H9 (cell line): ENCODE data around the gene ZNF664. TPM values are rescaled to one million over a fixed set of nuclear protein-coding genes. Genes with fewer than 3 reads are reported as not detected.

Experiments
- DNase-seq: peaks from one replicate; pipeline ENCODE4 v3.0.0-alpha.2; 2017
- H2AFZ ChIP-seq: one replicate; pipeline ENCODE4 v1.6.1; 2013; ENCODE audit warnings: mild to moderate bottlenecking, low read length, control low read depth, moderate library complexity
- H2AK5ac ChIP-seq: 2 replicates; pipeline ENCODE4 v1.6.1; 2013; ENCODE audit warnings: low read length, control low read depth, mixed read lengths; ENCODE audit not compliant: insufficient read length
- H2BK120ac ChIP-seq: one replicate; pipeline ENCODE4 v1.6.1; 2013; ENCODE audit warnings: low read depth, mild to moderate bottlenecking, low read length, control low read depth, inconsistent platforms; ENCODE audit not compliant: poor library complexity, severe bottlenecking
- H2BK12ac ChIP-seq: 2 replicates; pipeline ENCODE4 v1.6.1; 2013; ENCODE audit warnings: low read length, control low read depth, mixed read lengths, low read depth; ENCODE audit not compliant: insufficient read length
- H2BK15ac ChIP-seq: 2 replicates; pipeline ENCODE4 v1.6.1; 2013; ENCODE audit warnings: low read depth, low read length, control low read depth
- H2BK20ac ChIP-seq: one replicate; pipeline ENCODE4 v1.6.1; 2013; ENCODE audit warnings: low read depth, mild to moderate bottlenecking, low read length, control low read depth, inconsistent platforms; ENCODE audit not compliant: poor library complexity, severe bottlenecking
- H2BK5ac ChIP-seq: 2 replicates; pipeline ENCODE4 v1.6.1; 2013; ENCODE audit warnings: low read length, control low read depth, mixed read lengths; ENCODE audit not compliant: insufficient read length
- H3K14ac ChIP-seq: 2 replicates; pipeline ENCODE4 v1.6.1; 2013; ENCODE audit warnings: low read length, control low read depth; ENCODE audit not compliant: insufficient read depth
- H3K18ac ChIP-seq: 2 replicates; pipeline ENCODE4 v1.6.1; 2013; ENCODE audit warnings: low read depth, mild to moderate bottlenecking, mixed read lengths, low read length, control low read depth; ENCODE audit not compliant: insufficient read length
- H3K23ac ChIP-seq: 2 replicates; pipeline ENCODE4 v1.6.1; 2013; ENCODE audit warnings: low read length, control low read depth, mixed read lengths, low read depth; ENCODE audit not compliant: insufficient read length
- H3K23me2 ChIP-seq: 2 replicates; pipeline ENCODE4 v1.6.1; 2013; ENCODE audit warnings: low read depth, mild to moderate bottlenecking, mixed read lengths, low read length, control low read depth; ENCODE audit not compliant: insufficient read length, poor library complexity, severe bottlenecking
- H3K27ac ChIP-seq: 2 replicates; pipeline ENCODE4 v1.5.1; 2013; ENCODE audit warnings: low read length, control low read depth, mixed read lengths, low read depth; ENCODE audit not compliant: insufficient read length
- H3K27me3 ChIP-seq: 2 replicates; pipeline ENCODE4 v1.6.1; 2013; ENCODE audit warnings: low read length, control low read depth, inconsistent platforms; ENCODE audit not compliant: insufficient read depth
- H3K4ac ChIP-seq: 2 replicates; pipeline ENCODE4 v1.6.1; 2013; ENCODE audit warnings: low read depth, mild to moderate bottlenecking, control low read depth, inconsistent platforms, low read length, moderate library complexity
- H3K4me1 ChIP-seq: 2 replicates; pipeline ENCODE4 v1.6.1; 2013; ENCODE audit warnings: low read length, control low read depth, inconsistent platforms; ENCODE audit not compliant: insufficient read depth
- H3K4me2 ChIP-seq: 2 replicates; pipeline ENCODE4 v1.6.1; 2013; ENCODE audit warnings: low read length, control low read depth, mixed read lengths; ENCODE audit not compliant: insufficient read length, insufficient read depth
- H3K56ac ChIP-seq: 2 replicates; pipeline ENCODE4 v1.6.1; 2013; ENCODE audit warnings: low read depth, mild to moderate bottlenecking, mixed read lengths, low read length, control low read depth; ENCODE audit not compliant: insufficient read length
- H3K79me1 ChIP-seq: 2 replicates; pipeline ENCODE4 v1.6.1; 2013; ENCODE audit warnings: low read depth, mild to moderate bottlenecking, moderate library complexity, low read length, control low read depth, inconsistent platforms; ENCODE audit not compliant: insufficient read depth, poor library complexity, severe bottlenecking
- H3K79me2 ChIP-seq: 2 replicates; pipeline ENCODE4 v1.6.1; 2013; ENCODE audit warnings: low read length, control low read depth, inconsistent platforms; ENCODE audit not compliant: insufficient read depth
- H3K9ac ChIP-seq: 2 replicates; pipeline ENCODE4 v1.6.1; 2013; ENCODE audit warnings: low read length, control low read depth, mixed read lengths; ENCODE audit not compliant: insufficient read length; ENCODE audit errors: extremely low read depth
- H3K9me3 ChIP-seq: one replicate; pipeline ENCODE4 v1.6.1; 2013; ENCODE audit warnings: low read depth, low read length, inconsistent platforms; ENCODE audit not compliant: control insufficient read depth
- H3T11ph ChIP-seq: one replicate; pipeline ENCODE4 v1.6.1; 2013; ENCODE audit warnings: mild to moderate bottlenecking, low read length, control low read depth, inconsistent platforms
- H4K20me1 ChIP-seq: one replicate; pipeline ENCODE4 v1.6.1; 2013; ENCODE audit not compliant: control insufficient read depth, insufficient read length, insufficient read depth
- H4K5ac ChIP-seq: 2 replicates; pipeline ENCODE4 v1.6.1; 2013; ENCODE audit warnings: low read depth, mild to moderate bottlenecking, mixed read lengths, low read length, control low read depth; ENCODE audit not compliant: insufficient read length
- H4K8ac ChIP-seq: replicated peaks from 2 replicates; pipeline ENCODE4 v1.6.1; 2013; ENCODE audit warnings: low read length, control low read depth, mixed read lengths, low read depth; ENCODE audit not compliant: insufficient read length
- H4K91ac ChIP-seq: 2 replicates; pipeline ENCODE4 v1.6.1; 2013; ENCODE audit warnings: low read depth, mild to moderate bottlenecking, moderate library complexity, mixed read lengths, low read length, control low read depth; ENCODE audit not compliant: insufficient read length
- H3K27ac Mint-ChIP-seq, 3 experiments: 2 replicates in 2 of 3; 3 replicates in 1 of 3; pipeline ENCODE4 v1.8.0; 2020 to 2021; ENCODE audit warnings: mixed read lengths in 3 of 3, mild to moderate bottlenecking in 1 of 3, moderate library complexity in 1 of 3
- H3K27me3 Mint-ChIP-seq: 2 replicates; pipeline ENCODE4 v1.8.0; 2021; ENCODE audit warnings: low read depth, mild to moderate bottlenecking, moderate library complexity, mixed read lengths
- H3K36me3 Mint-ChIP-seq, 3 experiments: 2 replicates in 2 of 3; 3 replicates in 1 of 3; pipeline ENCODE4 v1.8.0; 2020 to 2021; ENCODE audit warnings: low read depth in 3 of 3, mixed read lengths in 3 of 3; ENCODE audit not compliant: insufficient read depth in 1 of 3
- H3K4me1 Mint-ChIP-seq, 2 experiments: 2 replicates each; pipeline ENCODE4 v1.8.0; 2020; ENCODE audit warnings: mixed read lengths in 2 of 2
- H3K4me3 Mint-ChIP-seq, 2 experiments: 2 replicates in 1 of 2; 3 replicates in 1 of 2; pipeline ENCODE4 v1.8.0; 2020 to 2021; ENCODE audit warnings: mild to moderate bottlenecking in 2 of 2, mixed read lengths in 2 of 2, moderate library complexity in 1 of 2
- H3K9me3 Mint-ChIP-seq, 2 experiments: 2 replicates in 1 of 2; 3 replicates in 1 of 2; pipeline ENCODE4 v1.8.0; 2020; ENCODE audit warnings: mild to moderate bottlenecking in 2 of 2, mixed read lengths in 2 of 2, moderate library complexity in 1 of 2
- WGBS: extraction: QIAGEN DNeasy Blood & Tissue Kit; methylation state at CpG from one replicate; pipeline ENCODE4 v1.1.7; 2013; ENCODE audit warnings: missing lambda C conversion rate, low lambda C conversion rate, mixed read lengths; ENCODE audit not compliant: insufficient read length; ENCODE audit errors: extremely low coverage; 5-methylcytosine and 5-hydroxymethylcytosine counted together
- total RNA-seq: library from RNA; stranded (reverse); gene quantifications from 2 replicates; pipeline ENCODE4 v1.2.1, GENCODE V29; 2021
- TF ChIP-seq, protein P1 (sequence below): fragments of 200-600 bp; sonication (generic); conservative IDR thresholded peaks from 3 replicates; pipeline ENCODE4 v1.8.0; 2021; ENCODE audit warnings: antibody characterized with exemption, mild to moderate bottlenecking

Gene ZNF664
- total RNA-seq, 1 experiment from 2014 or later: 29.5 TPM

DNA sequence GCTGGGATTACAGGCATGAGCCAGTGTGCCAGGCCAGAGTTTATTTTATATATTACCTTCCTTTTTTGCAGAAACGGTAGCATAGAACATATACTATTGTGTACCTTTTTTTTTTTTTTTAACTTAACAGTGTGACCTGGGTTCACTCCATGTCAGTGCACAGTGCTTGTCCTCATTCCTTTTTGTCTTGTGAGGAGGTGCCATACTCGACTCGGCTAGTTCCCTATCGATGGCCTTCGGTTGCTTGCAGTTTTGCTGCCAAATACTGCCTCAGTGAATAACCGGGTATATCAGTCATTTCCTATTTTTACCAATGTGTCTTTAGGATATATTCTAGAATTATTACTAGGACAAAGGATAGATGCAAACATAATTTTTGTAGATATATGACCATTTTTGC, 36.8 kb downstream of the ZNF664 start:
- H2BK5ac ChIP-seq: no peak overlapping the region
- no peak overlapping the region for H3K18ac ChIP-seq
- no peaks in the 10 kb centered on the region for H4K20me1 ChIP-seq
- no peak overlapping the region for H2BK12ac ChIP-seq
- H3K9me3 ChIP-seq: no peaks in the 10 kb centered on the region
- Mint-ChIP-seq H3K27ac (no peak overlapping the region), H3K4me3 (no peak overlapping the region), H3K9me3 (no peaks in the 10 kb centered on the region), H3K4me1 (peaks cover 11 to 18% of the 10 kb centered on the region in 2 experiments), H3K27me3 (no peaks in the 10 kb centered on the region), H3K36me3 (peaks cover 18 to 27% (median 23%) of the 10 kb centered on the region in 3 experiments)
- no peak for DNase-seq
- TF ChIP-seq, protein P1, sequence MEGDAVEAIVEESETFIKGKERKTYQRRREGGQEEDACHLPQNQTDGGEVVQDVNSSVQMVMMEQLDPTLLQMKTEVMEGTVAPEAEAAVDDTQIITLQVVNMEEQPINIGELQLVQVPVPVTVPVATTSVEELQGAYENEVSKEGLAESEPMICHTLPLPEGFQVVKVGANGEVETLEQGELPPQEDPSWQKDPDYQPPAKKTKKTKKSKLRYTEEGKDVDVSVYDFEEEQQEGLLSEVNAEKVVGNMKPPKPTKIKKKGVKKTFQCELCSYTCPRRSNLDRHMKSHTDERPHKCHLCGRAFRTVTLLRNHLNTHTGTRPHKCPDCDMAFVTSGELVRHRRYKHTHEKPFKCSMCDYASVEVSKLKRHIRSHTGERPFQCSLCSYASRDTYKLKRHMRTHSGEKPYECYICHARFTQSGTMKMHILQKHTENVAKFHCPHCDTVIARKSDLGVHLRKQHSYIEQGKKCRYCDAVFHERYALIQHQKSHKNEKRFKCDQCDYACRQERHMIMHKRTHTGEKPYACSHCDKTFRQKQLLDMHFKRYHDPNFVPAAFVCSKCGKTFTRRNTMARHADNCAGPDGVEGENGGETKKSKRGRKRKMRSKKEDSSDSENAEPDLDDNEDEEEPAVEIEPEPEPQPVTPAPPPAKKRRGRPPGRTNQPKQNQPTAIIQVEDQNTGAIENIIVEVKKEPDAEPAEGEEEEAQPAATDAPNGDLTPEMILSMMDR: no peak
- H3K56ac ChIP-seq: no peak overlapping the region
- H3K4me1 ChIP-seq: no peaks in the 10 kb centered on the region; the same call in 1 of the 2 replicates
- H3K23ac ChIP-seq: no peak overlapping the region
- no peak overlapping the region for H3K4ac ChIP-seq
- no peak overlapping the region for H2AFZ ChIP-seq
- no peak overlapping the region for H3K14ac ChIP-seq
- H2AK5ac ChIP-seq: no peak overlapping the region
- H3K23me2 ChIP-seq: no peaks in the 10 kb centered on the region
- no peak overlapping the region for H2BK120ac ChIP-seq
- no peak overlapping the region for H3K27ac ChIP-seq
- H3K27me3 ChIP-seq: no peaks in the 10 kb centered on the region
- H2BK15ac ChIP-seq: no peak overlapping the region
- no peak overlapping the region for H4K8ac ChIP-seq
- H2BK20ac ChIP-seq: no peak overlapping the region
- no peak overlapping the region for H4K5ac ChIP-seq
- H3K4me2 ChIP-seq: no peak overlapping the region
- no peak overlapping the region for H3T11ph ChIP-seq
- no CpG with 5 or more reads among the region's 6 CpGs for WGBS
- H3K79me2 ChIP-seq: no peaks in the 10 kb centered on the region
- no peaks in the 10 kb centered on the region for H3K79me1 ChIP-seq
- H3K9ac ChIP-seq: no peak overlapping the region
- no peak overlapping the region for H4K91ac ChIP-seq
